Neuron (in vitro differentiated cells): ENCODE data around the gene ABCB9.

Experiments
- H2AFZ ChIP-seq: one replicate; pipeline ENCODE4 v1.6.1; 2013; ENCODE audit warnings: low read depth, mild to moderate bottlenecking, inconsistent platforms, low read length, moderate library complexity
- H3K27me3 ChIP-seq: one replicate; pipeline ENCODE4 v1.6.1; 2013; ENCODE audit warnings: low read length; ENCODE audit not compliant: insufficient read depth
- H3K36me3 ChIP-seq: one replicate; pipeline ENCODE4 v1.6.1; 2013; ENCODE audit warnings: low read length; ENCODE audit not compliant: insufficient read depth
- H3K4me1 ChIP-seq: one replicate; pipeline ENCODE4 v1.6.1; 2013; ENCODE audit warnings: low read length; ENCODE audit not compliant: insufficient read depth
- H3K4me3 ChIP-seq: 2 replicates; pipeline ENCODE4 v1.5.1; 2013; ENCODE audit warnings: mild to moderate bottlenecking, low read length, moderate library complexity
- H3K9me3 ChIP-seq: one replicate; pipeline ENCODE4 v1.6.1; 2013; ENCODE audit warnings: low read length

ABCB9 gene

GRCh38 chr12:122958198-122958888 lies 7.9 kb downstream of the ABCB9 start:
- Histone ChIP-seq H3K36me3 (peaks cover 4% of the 10 kb centered on the region), H3K4me3 (no peak overlapping the region), H3K4me1 (no peaks in the 10 kb centered on the region), H3K27me3 (no peaks in the 10 kb centered on the region), H3K9me3 (no peaks in the 10 kb centered on the region), H2AFZ (no peak overlapping the region)

GRCh38 chr12:122956035-122956434 lies 10.2 kb downstream of the ABCB9 start:
- H2AFZ ChIP-seq: no peak overlapping the region
- H3K36me3 ChIP-seq: peaks cover 4% of the 10 kb centered on the region
- H3K4me3 ChIP-seq: no peak overlapping the region
- no peaks in the 10 kb centered on the region for H3K27me3 ChIP-seq
- no peaks in the 10 kb centered on the region for H3K4me1 ChIP-seq
- H3K9me3 ChIP-seq: no peaks in the 10 kb centered on the region

GRCh38 chr12:122955156-122955555 lies 11.1 kb downstream of the ABCB9 start:
- Histone ChIP-seq H3K9me3 (no peaks in the 10 kb centered on the region), H2AFZ (no peak overlapping the region), H3K27me3 (no peaks in the 10 kb centered on the region), H3K36me3 (peaks cover 2% of the 10 kb centered on the region), H3K4me3 (no peak overlapping the region), H3K4me1 (no peaks in the 10 kb centered on the region)

GRCh38 chr12:122951979-122952892 lies 14.0 kb downstream of the ABCB9 start:
- Histone ChIP-seq H3K4me1 (no peaks in the 10 kb centered on the region), H3K4me3 (no peak overlapping the region), H3K36me3 (no peaks in the 10 kb centered on the region), H3K9me3 (no peaks in the 10 kb centered on the region), H2AFZ (no peak overlapping the region), H3K27me3 (no peaks in the 10 kb centered on the region)

- Histone ChIP-seq H3K4me1 (no peaks in the 10 kb centered on the region), H2AFZ (no peak overlapping the region), H3K9me3 (no peaks in the 10 kb centered on the region), H3K36me3 (no peaks in the 10 kb centered on the region), H3K4me3 (no peak overlapping the region), H3K27me3 (no peaks in the 10 kb centered on the region)
These were observed 14.9 kb downstream of the ABCB9 start for GRCh38 chr12:122951406-122951805.

GRCh38 chr12:122949816-122950675 lies 16.2 kb downstream of the ABCB9 start:
- Histone ChIP-seq H2AFZ (no peak overlapping the region), H3K9me3 (no peaks in the 10 kb centered on the region), H3K4me1 (no peaks in the 10 kb centered on the region), H3K27me3 (no peaks in the 10 kb centered on the region), H3K4me3 (no peak overlapping the region), H3K36me3 (no peaks in the 10 kb centered on the region)

- Histone ChIP-seq H2AFZ (no peak overlapping the region), H3K27me3 (no peaks in the 10 kb centered on the region), H3K9me3 (no peaks in the 10 kb centered on the region), H3K4me1 (no peaks in the 10 kb centered on the region), H3K4me3 (no peak overlapping the region), H3K36me3 (no peaks in the 10 kb centered on the region)
These were observed 16.9 kb downstream of the ABCB9 start for GRCh38 chr12:122949405-122949804.

GRCh38 chr12:122948605-122949004 lies 17.7 kb downstream of the ABCB9 start:
- no peaks in the 10 kb centered on the region for H3K9me3 ChIP-seq
- H3K36me3 ChIP-seq: no peaks in the 10 kb centered on the region
- H3K4me3 ChIP-seq: no peak overlapping the region
- H3K27me3 ChIP-seq: no peaks in the 10 kb centered on the region
- H2AFZ ChIP-seq: no peak overlapping the region
- H3K4me1 ChIP-seq: no peaks in the 10 kb centered on the region

GRCh38 chr12:122947352-122947792 lies 18.9 kb downstream of the ABCB9 start:
- Histone ChIP-seq H3K27me3 (no peaks in the 10 kb centered on the region), H3K4me1 (no peaks in the 10 kb centered on the region), H3K36me3 (no peaks in the 10 kb centered on the region), H3K9me3 (no peaks in the 10 kb centered on the region), H3K4me3 (no peak overlapping the region), H2AFZ (no peak overlapping the region)

GRCh38 chr12:122946690-122947341 lies 19.4 kb downstream of the ABCB9 start:
- Histone ChIP-seq H2AFZ (no peak overlapping the region), H3K4me1 (no peaks in the 10 kb centered on the region), H3K36me3 (no peaks in the 10 kb centered on the region), H3K9me3 (no peaks in the 10 kb centered on the region), H3K4me3 (no peak overlapping the region), H3K27me3 (no peaks in the 10 kb centered on the region)

- no peak overlapping the region for H3K4me3 ChIP-seq
- no peaks in the 10 kb centered on the region for H3K4me1 ChIP-seq
- no peaks in the 10 kb centered on the region for H3K36me3 ChIP-seq
- no peaks in the 10 kb centered on the region for H3K9me3 ChIP-seq
- H2AFZ ChIP-seq: no peak overlapping the region
- no peaks in the 10 kb centered on the region for H3K27me3 ChIP-seq
These were observed 21.4 kb downstream of the ABCB9 start for GRCh38 chr12:122944605-122945592.

GRCh38 chr12:122943196-122943595 lies 23.1 kb downstream of the ABCB9 start:
- Histone ChIP-seq H3K4me3 (no peak overlapping the region), H2AFZ (no peak overlapping the region), H3K4me1 (no peaks in the 10 kb centered on the region), H3K36me3 (no peaks in the 10 kb centered on the region), H3K9me3 (no peaks in the 10 kb centered on the region), H3K27me3 (no peaks in the 10 kb centered on the region)
